AG04450 (cell line): ENCODE results near the gene KIAA0930. TPM values are rescaled to one million over a fixed set of nuclear protein-coding genes. Genes with fewer than 3 reads are reported as not detected.

Experiments used
- CTCF ChIA-PET: fragments of 300-600, 350-600 bp; formaldehyde crosslinking; extraction: SDS; loops from one replicate; lab custom pipeline; 2022; ENCODE audit warnings: antibody characterized with exemption, inconsistent platforms; lab: Charles Lee
- POLR2A ChIA-PET: fragments of 350-600 bp; formaldehyde crosslinking; extraction: SDS; loops from one replicate; lab custom pipeline; 2021; ENCODE audit warnings: antibody characterized with exemption, inconsistent platforms; lab: Yijun Ruan, JAX
- DNase-seq: peaks from one replicate; pipeline ENCODE4 v3.0.0-alpha.2; 2011; ENCODE audit warnings: low read depth, low spot score
- H3K27ac ChIP-seq: one replicate; pipeline ENCODE4 v1.5.1; 2012; ENCODE audit warnings: low read depth, low read length, control low read depth
- H3K27me3 ChIP-seq: one replicate; pipeline ENCODE4 v1.6.0; 2012; ENCODE audit warnings: low read length; ENCODE audit not compliant: control insufficient read depth, insufficient read depth
- H3K4me3 ChIP-seq: 2 replicates; pipeline ENCODE4 v1.5.1; 2011; ENCODE audit warnings: mild to moderate bottlenecking, low read depth, low read length, control low read depth
- H3K9me3 ChIP-seq: 2 replicates; pipeline ENCODE4 v1.5.1; 2012; ENCODE audit warnings: low read length; ENCODE audit not compliant: control insufficient read depth, insufficient read depth
- CTCF ChIP-seq: IDR thresholded peaks from 2 replicates; pipeline ENCODE4 v1.5.1; 2011; ENCODE audit warnings: low read depth, low read length, control low read depth, inconsistent platforms
- polyA plus RNA-seq: library from polyadenylated mRNA; depleted of rRNA; stranded (reverse); fragments of >200 nt; gene quantifications from 2 replicates; pipeline ENCODE4 v1.2.3, GENCODE V29; 2011

Gene KIAA0930
- polyA plus RNA-seq, 1 experiment, result 49.4 TPM

GRCh38 chr22:45197606-45198462 is 42.9 kb downstream of the KIAA0930 start:
- Histone ChIP-seq H3K27me3 (no peaks in the 10 kb centered on the region), H3K4me3 (no peak overlapping the region), H3K9me3 (peaks cover 5% of the 10 kb centered on the region; the same call in 1 of the 2 replicates), H3K27ac (no peak overlapping the region)
- TF ChIP-seq CTCF, result no peak
- no peak for DNase-seq
- ChIA-PET POLR2A (no interaction called here), CTCF (no interaction called here)

- ChIA-PET CTCF (no interaction called here), POLR2A (interaction anchor here (0.6 kb wide), 1 partner anchor 130 kb away, joined by 7 read pairs; no protein-coding TSS in a partner anchor)
- no peak for DNase-seq
- peaks cover 3% of the 10 kb centered on the region; the same call in 1 of the 2 replicates for H3K9me3 ChIP-seq
- TF ChIP-seq CTCF, result no peak
- no peak overlapping the region for H3K27ac ChIP-seq
- no peak overlapping the region for H3K4me3 ChIP-seq
- no peaks in the 10 kb centered on the region for H3K27me3 ChIP-seq
Observed at GRCh38 chr22:45196926-45197605, 43.6 kb downstream of the KIAA0930 start.

GRCh38 chr22:45196308-45196707 is 44.4 kb downstream of the KIAA0930 start:
- ChIA-PET CTCF (no interaction called here), POLR2A (interaction anchor here (0.6 kb wide), 1 partner anchor 131 kb away, joined by 7 read pairs; no protein-coding TSS in a partner anchor)
- no peak for DNase-seq
- H3K4me3 ChIP-seq, result no peak overlapping the region
- no peaks in the 10 kb centered on the region; the same call in 1 of the 2 replicates for H3K9me3 ChIP-seq
- H3K27me3 ChIP-seq, result no peaks in the 10 kb centered on the region
- TF ChIP-seq CTCF, result no peak
- H3K27ac ChIP-seq, result no peak overlapping the region

GRCh38 chr22:45195616-45196015 is 45.1 kb downstream of the KIAA0930 start:
- CTCF ChIA-PET, result no interaction called here
- H3K4me3 ChIP-seq, result no peak overlapping the region
- no peak overlapping the region for H3K27ac ChIP-seq
- no peaks in the 10 kb centered on the region; the same call in 1 of the 2 replicates for H3K9me3 ChIP-seq
- POLR2A ChIA-PET, result no interaction called here
- no peak for TF ChIP-seq CTCF
- DNase-seq, result no peak
- no peaks in the 10 kb centered on the region for H3K27me3 ChIP-seq

- no peak for TF ChIP-seq CTCF
- ChIA-PET CTCF (no interaction called here), POLR2A (no interaction called here)
- Histone ChIP-seq H3K9me3 (no peaks in the 10 kb centered on the region; the same call in 1 of the 2 replicates), H3K4me3 (no peak overlapping the region), H3K27ac (no peak overlapping the region), H3K27me3 (no peaks in the 10 kb centered on the region)
- DNase-seq, result no peak
Observed at GRCh38 chr22:45194686-45195085, 46.0 kb downstream of the KIAA0930 start.
